IMR-90 (cell line): Measurements from ENCODE around the gene ZMAT2. TPM values are rescaled to one million over a fixed set of nuclear protein-coding genes. Genes with fewer than 3 reads are reported as not detected.

ENCODE experiments used
- ATAC-seq: fragments of 200-7000 bp; cut with Tn5 transposase; 2 replicates; pipeline ENCODE4 v1.9.1; 2020; ENCODE audit warnings: low read depth, mild to moderate bottlenecking, moderate library complexity
- BruUV-seq: library from RNA; stranded (reverse); fragments of 400-500 nt; replicated peaks from 2 replicates; lab custom pipeline; 2021; lab: Mats Ljungman, UMichigan
- CTCF ChIA-PET: fragments of 300-600 bp; formaldehyde crosslinking; extraction: SDS; loops from one replicate; lab custom pipeline; 2021; ENCODE audit warnings: antibody characterized with exemption; lab: Yijun Ruan, JAX
- POLR2A ChIA-PET: fragments of 300-600 bp; sonication (Branson Sonifier 250); formaldehyde crosslinking; loops from one replicate; lab custom pipeline; 2022; ENCODE audit warnings: antibody characterized with exemption; ENCODE audit not compliant: unreplicated experiment; lab: Charles Lee
- DNase-seq: peaks from one replicate; pipeline ENCODE4 v3.0.0; 2013
- H2AFZ ChIP-seq: replicated peaks from 2 replicates; pipeline ENCODE3; 2013; ENCODE audit warnings: low read length, mild to moderate bottlenecking; ENCODE audit not compliant: poor library complexity
- H2AK5ac ChIP-seq: 2 replicates; pipeline ENCODE4 v1.6.1; 2013; ENCODE audit warnings: low read depth, low read length, inconsistent platforms
- H2AK9ac ChIP-seq: replicated peaks from 2 replicates; pipeline ENCODE3; 2013; ENCODE audit warnings: mild to moderate bottlenecking, low read depth, low read length, moderate library complexity; ENCODE audit not compliant: poor library complexity
- H2BK120ac ChIP-seq: 2 replicates; pipeline ENCODE4 v1.6.1; 2013; ENCODE audit warnings: low read depth, low read length, inconsistent platforms
- H2BK15ac ChIP-seq: 3 replicates; pipeline ENCODE4 v1.6.1; 2013; ENCODE audit warnings: low read depth, low read length, inconsistent platforms
- H2BK20ac ChIP-seq: 2 replicates; pipeline ENCODE4 v1.6.1; 2013; ENCODE audit warnings: low read depth, mild to moderate bottlenecking, inconsistent platforms, low read length, moderate library complexity
- H2BK5ac ChIP-seq: 2 replicates; pipeline ENCODE4 v1.6.1; 2013; ENCODE audit warnings: mild to moderate bottlenecking, low read depth, low read length, inconsistent platforms; ENCODE audit not compliant: poor library complexity, severe bottlenecking
- H3K14ac ChIP-seq: replicated peaks from 2 replicates; pipeline ENCODE4 v1.6.1; 2013; ENCODE audit warnings: low read depth, low read length, inconsistent platforms
- H3K18ac ChIP-seq: 2 replicates; pipeline ENCODE4 v1.6.1; 2013; ENCODE audit warnings: low read depth, low read length, control low read depth
- H3K23ac ChIP-seq: 2 replicates; pipeline ENCODE4 v1.6.1; 2013; ENCODE audit warnings: low read depth, low read length, inconsistent platforms
- H3K27ac ChIP-seq: 2 replicates; pipeline ENCODE4 v1.5.1; 2013; ENCODE audit warnings: mild to moderate bottlenecking, control low read depth, low read length; ENCODE audit not compliant: insufficient read depth
- H3K27me3 ChIP-seq: 2 replicates; pipeline ENCODE4 v1.6.1; 2013; ENCODE audit warnings: low read length; ENCODE audit not compliant: control insufficient read depth, insufficient read depth
- H3K36me3 ChIP-seq: 2 replicates; pipeline ENCODE4 v1.6.1; 2013; ENCODE audit warnings: low read length, mixed read lengths; ENCODE audit not compliant: control insufficient read depth, insufficient read depth
- H3K4ac ChIP-seq: 2 replicates; pipeline ENCODE4 v1.6.1; 2013; ENCODE audit warnings: low read depth, low read length, inconsistent platforms
- H3K4me1 ChIP-seq: 2 replicates; pipeline ENCODE4 v1.6.1; 2013; ENCODE audit warnings: low read length, mixed read lengths; ENCODE audit not compliant: control insufficient read depth, insufficient read depth
- H3K4me2 ChIP-seq: 2 replicates; pipeline ENCODE4 v1.6.1; 2013; ENCODE audit warnings: low read depth, mild to moderate bottlenecking, control low read depth, low read length, moderate library complexity
- H3K4me3 ChIP-seq: 2 replicates; pipeline ENCODE4 v1.5.1; 2013; ENCODE audit warnings: low read depth, mild to moderate bottlenecking, control low read depth, low read length, moderate library complexity; ENCODE audit not compliant: insufficient read depth
- H3K56ac ChIP-seq: 2 replicates; pipeline ENCODE4 v1.6.1; 2013; ENCODE audit warnings: low read length, inconsistent platforms; ENCODE audit not compliant: insufficient read depth; ENCODE audit errors: extremely low read depth
- H3K79me1 ChIP-seq, 2 experiments: 2 replicates each; pipeline ENCODE4 v1.6.1; 2013; ENCODE audit warnings: low read length in 2 of 2, inconsistent platforms in 1 of 2, low read depth in 1 of 2
- H3K9ac ChIP-seq: 2 replicates; pipeline ENCODE4 v1.6.1; 2013; ENCODE audit warnings: low read depth, low read length, control low read depth
- H3K9me1 ChIP-seq: 2 replicates; pipeline ENCODE4 v1.6.1; 2013; ENCODE audit warnings: low read length, inconsistent platforms; ENCODE audit not compliant: insufficient read depth
- H3K9me3 ChIP-seq: 2 replicates; pipeline ENCODE4 v1.6.1; 2013; ENCODE audit warnings: low read length; ENCODE audit not compliant: control insufficient read depth, insufficient read depth
- H4K20me1 ChIP-seq: 2 replicates; pipeline ENCODE4 v1.6.1; 2013; ENCODE audit warnings: low read length, inconsistent platforms; ENCODE audit not compliant: insufficient read depth
- H4K5ac ChIP-seq: 2 replicates; pipeline ENCODE4 v1.6.1; 2013; ENCODE audit warnings: mild to moderate bottlenecking, low read depth, low read length, control low read depth
- H4K8ac ChIP-seq, 2 experiments: 2 replicates each; pipeline ENCODE4 v1.6.1; 2013; ENCODE audit warnings: low read depth in 2 of 2, low read length in 2 of 2, control low read depth in 1 of 2, inconsistent platforms in 1 of 2
- H4K91ac ChIP-seq: 2 replicates; pipeline ENCODE4 v1.6.1; 2013; ENCODE audit warnings: low read depth, low read length, inconsistent platforms; ENCODE audit not compliant: insufficient read depth
- BHLHE40 ChIP-seq: fragments of 150-350 bp; IDR thresholded peaks from 2 replicates; pipeline ENCODE4 v1.6.1; 2016; ENCODE audit warnings: mild to moderate bottlenecking, low read depth, low read length
- CEBPB ChIP-seq: IDR thresholded peaks from 2 replicates; pipeline ENCODE4 v1.6.1; 2012; ENCODE audit warnings: low read depth, low read length, improper control_type of control experiment
- CHD1 ChIP-seq: IDR thresholded peaks from 2 replicates; pipeline ENCODE4 v1.6.1; 2012; ENCODE audit warnings: low read depth, low read length, improper control_type of control experiment
- CTCF ChIP-seq: conservative IDR thresholded peaks from 2 replicates; pipeline ENCODE4 v1.5.1; 2012; ENCODE audit warnings: mild to moderate bottlenecking, low read depth, low read length, improper control_type of control experiment
- ELK1 ChIP-seq: fragments of 150-350 bp; IDR thresholded peaks from 2 replicates; pipeline ENCODE4 v1.6.1; 2016; ENCODE audit warnings: low read depth, mild to moderate bottlenecking, low read length, moderate library complexity, borderline replicate concordance
- FOS ChIP-seq: fragments of 150-350 bp; IDR thresholded peaks from 2 replicates; pipeline ENCODE4 v1.6.1; 2016; ENCODE audit warnings: low read depth, low read length
- MAFK ChIP-seq: IDR thresholded peaks from 2 replicates; pipeline ENCODE4 v1.6.1; 2012; ENCODE audit warnings: low read depth, low read length, improper control_type of control experiment
- MAZ ChIP-seq: IDR thresholded peaks from 2 replicates; pipeline ENCODE4 v1.6.1; 2012; ENCODE audit warnings: low read depth, mild to moderate bottlenecking, low read length, improper control_type of control experiment, moderate library complexity, borderline replicate concordance
- MXI1 ChIP-seq: IDR thresholded peaks from 2 replicates; pipeline ENCODE4 v1.6.1; 2012; ENCODE audit warnings: low read depth, mild to moderate bottlenecking, low read length, moderate library complexity, borderline replicate concordance
- NFE2L2 ChIP-seq: fragments of 150-350 bp; IDR thresholded peaks from 2 replicates; pipeline ENCODE4 v1.6.1; 2016; ENCODE audit warnings: low read depth, mild to moderate bottlenecking, low read length
- POLR2A ChIP-seq: IDR thresholded peaks from 2 replicates; pipeline ENCODE4 v1.6.1; 2012; ENCODE audit warnings: mild to moderate bottlenecking, low read depth, low read length
- RCOR1 ChIP-seq: IDR thresholded peaks from 2 replicates; pipeline ENCODE4 v1.6.1; 2012; ENCODE audit warnings: mild to moderate bottlenecking, low read length, improper control_type of control experiment; ENCODE audit not compliant: insufficient replicate concordance
- RFX5 ChIP-seq: IDR thresholded peaks from 2 replicates; pipeline ENCODE4 v1.8.0; 2012; ENCODE audit warnings: low read depth, mild to moderate bottlenecking, low read length, moderate library complexity
- SMC3 ChIP-seq: fragments of 150-350 bp; IDR thresholded peaks from 2 replicates; pipeline ENCODE4 v1.6.1; 2016; ENCODE audit warnings: low read depth, mild to moderate bottlenecking, antibody characterized with exemption, low read length, moderate library complexity
- USF2 ChIP-seq: fragments of 150-350 bp; IDR thresholded peaks from 2 replicates; pipeline ENCODE4 v1.6.1; 2017; ENCODE audit warnings: mild to moderate bottlenecking, antibody characterized with exemption, low read length, low read depth
- WGBS, 2 experiments: methylation state at CpG; one replicate each; pipeline versions ENCODE4 v1.1.5 to v1.1.7; 2013; ENCODE audit warnings: missing lambda C conversion rate in 2 of 2; ENCODE audit not compliant: insufficient read length in 1 of 2; ENCODE audit errors: extremely low coverage in 2 of 2; 5-methylcytosine and 5-hydroxymethylcytosine counted together
- dilution Hi-C: fragments of 300-500 bp; cut with HindIII; formaldehyde crosslinking; loops from one replicate; pipeline ENCODE4 v1.14.3; 2018; ENCODE audit warnings: low sequenced_read_pairs; ENCODE audit not compliant: unreplicated experiment
- in situ Hi-C: fragments of 300-500 bp; cut with MboI; formaldehyde crosslinking; loops from 3 replicates; pipeline ENCODE4 v1.14.3; 2019; ENCODE audit warnings: low sequenced_read_pairs, inconsistent platforms, mixed read lengths
- intact Hi-C: fragments of 100-400 bp; cut with micrococcal nuclease; formaldehyde crosslinking; loops from 2 replicates; pipeline ENCODE4 v1.10.0; 2022
- polyA plus RNA-seq, 3 experiments: library from polyadenylated mRNA; depleted of rRNA; stranded (reverse); fragments of >200 nt; gene quantifications; 2 replicates each; pipeline ENCODE4 v1.2.3, GENCODE V29; 2012; ENCODE audit warnings: low replicate concordance in 1 of 3
- total RNA-seq: library from RNA; depleted of rRNA; stranded (reverse); fragments of >200 nt; gene quantifications from 2 replicates; pipeline ENCODE4 v1.2.3, GENCODE V29; 2012

The ZMAT2 gene
- total and polyA plus RNA-seq, 2 of the 4 experiments (the other 2 are of a cell fraction), result 16.3 to 41.2 TPM

- POLR2A ChIA-PET, result no interaction called here
- no peaks in the 10 kb centered on the region for H4K20me1 ChIP-seq
- H3K9ac ChIP-seq, result no peak overlapping the region
- no peak overlapping the region for H2BK120ac ChIP-seq
- no peak overlapping the region for H4K5ac ChIP-seq
- no peak overlapping the region for H4K8ac ChIP-seq
- H2BK5ac ChIP-seq, result no peak overlapping the region
- no peaks in the 10 kb centered on the region for H3K27me3 ChIP-seq
- H3K4me1 ChIP-seq, result no peaks in the 10 kb centered on the region
- H3K27ac ChIP-seq, result no peak overlapping the region
- CTCF ChIA-PET, result no interaction called here
- no peak overlapping the region for H4K91ac ChIP-seq
- no peaks in the 10 kb centered on the region for H3K79me1 ChIP-seq
- intact Hi-C loops (no loop called here), dilution Hi-C loops (no loop called here), in situ Hi-C loops (no loop called here)
- H3K9me3 ChIP-seq, result peaks cover 14% of the 10 kb centered on the region
- H2BK15ac ChIP-seq, result no peak overlapping the region
- H3K56ac ChIP-seq, result no peak overlapping the region
- H2AFZ ChIP-seq, result no peak overlapping the region
- H2AK9ac ChIP-seq, result no peak overlapping the region
- no TSS peak for BruUV-seq
- no peaks in the 10 kb centered on the region for H3K36me3 ChIP-seq
- no peak overlapping the region for H3K14ac ChIP-seq
- DNase-seq (no peak), ATAC-seq (no peak)
- no peak overlapping the region for H2BK20ac ChIP-seq
- H3K4ac ChIP-seq, result no peak overlapping the region
- H3K4me3 ChIP-seq, result no peak overlapping the region
- H3K18ac ChIP-seq, result no peak overlapping the region
- no peaks in the 10 kb centered on the region for H3K9me1 ChIP-seq
- H3K4me2 ChIP-seq, result no peak overlapping the region
- no peak overlapping the region for H2AK5ac ChIP-seq
- TF ChIP-seq POLR2A, result no peak
- no peak for TF ChIP-seq RFX5
- TF ChIP-seq FOS, result no peak
- TF ChIP-seq ELK1, result no peak
- TF ChIP-seq MAZ, result no peak
- no peak for TF ChIP-seq CTCF
- no peak for TF ChIP-seq RCOR1
- TF ChIP-seq BHLHE40, result no peak
- no peak for TF ChIP-seq USF2
- TF ChIP-seq MXI1, result no peak
- no peak for TF ChIP-seq SMC3
- TF ChIP-seq MAFK, result no peak
- TF ChIP-seq CEBPB, result no peak
- TF ChIP-seq CHD1, result no peak
- TF ChIP-seq NFE2L2, result no peak
- WGBS, 2 experiments, result 76% methylated on average over 3 of the region's 5 CpGs; no CpG with 5 or more reads in 1 of the 2 experiments
- H3K23ac ChIP-seq, result no peak overlapping the region
Measured at GRCh38 chr5:140753561-140753960, 53.3 kb downstream of the ZMAT2 start.
